ENCODE measurements around the gene PUS10. TPM values are rescaled to one million over a fixed set of nuclear protein-coding genes. Genes with fewer than 3 reads are reported as not detected.
"Not testable (repeated sequence)": the region's sequence is repeated elsewhere in the genome, so short reads cannot be mapped to it uniquely, and the experiment has no call there.

PUS10 gene
- total RNA-seq, 1 experiment from 2014 or later: 12.1 TPM

DNA sequence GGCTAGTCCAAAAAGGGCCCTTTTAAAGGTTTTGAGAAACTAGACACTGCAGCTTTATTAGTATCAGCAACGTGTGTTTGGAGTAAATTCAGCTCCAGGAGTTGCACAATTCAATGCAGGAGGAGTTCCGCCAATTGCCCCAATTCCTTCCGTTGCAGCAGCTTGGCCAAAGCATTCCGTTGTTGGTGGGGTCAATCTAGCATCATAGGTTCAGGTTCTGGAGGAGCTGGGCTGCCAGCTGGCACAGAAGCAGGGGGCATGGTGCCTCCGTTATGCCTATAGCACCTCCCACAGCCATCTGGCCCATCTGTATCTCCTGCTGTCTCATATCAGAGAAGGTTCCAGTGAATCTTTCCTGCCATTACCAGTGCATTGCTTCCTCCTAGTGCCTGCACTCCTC, 81.3 kb downstream of the PUS10 start:
- Histone ChIP-seq H3K4me1 (no peaks in the 10 kb centered on the region), H3K36me3 (ENCODE audit: control insufficient read depth, insufficient read depth, low read length) (no peaks in the 10 kb centered on the region; the same call in 1 of the 2 replicates), H3K27me3 (replicated peaks; ENCODE audit: control insufficient read depth, insufficient read depth, low read length) (no peaks in the 10 kb centered on the region), H3K4me3 (ENCODE audit: low read depth, low read length) (no peak overlapping the region), H3K9me3 (no peaks in the 10 kb centered on the region)
- TF ChIP-seq, protein P1, sequence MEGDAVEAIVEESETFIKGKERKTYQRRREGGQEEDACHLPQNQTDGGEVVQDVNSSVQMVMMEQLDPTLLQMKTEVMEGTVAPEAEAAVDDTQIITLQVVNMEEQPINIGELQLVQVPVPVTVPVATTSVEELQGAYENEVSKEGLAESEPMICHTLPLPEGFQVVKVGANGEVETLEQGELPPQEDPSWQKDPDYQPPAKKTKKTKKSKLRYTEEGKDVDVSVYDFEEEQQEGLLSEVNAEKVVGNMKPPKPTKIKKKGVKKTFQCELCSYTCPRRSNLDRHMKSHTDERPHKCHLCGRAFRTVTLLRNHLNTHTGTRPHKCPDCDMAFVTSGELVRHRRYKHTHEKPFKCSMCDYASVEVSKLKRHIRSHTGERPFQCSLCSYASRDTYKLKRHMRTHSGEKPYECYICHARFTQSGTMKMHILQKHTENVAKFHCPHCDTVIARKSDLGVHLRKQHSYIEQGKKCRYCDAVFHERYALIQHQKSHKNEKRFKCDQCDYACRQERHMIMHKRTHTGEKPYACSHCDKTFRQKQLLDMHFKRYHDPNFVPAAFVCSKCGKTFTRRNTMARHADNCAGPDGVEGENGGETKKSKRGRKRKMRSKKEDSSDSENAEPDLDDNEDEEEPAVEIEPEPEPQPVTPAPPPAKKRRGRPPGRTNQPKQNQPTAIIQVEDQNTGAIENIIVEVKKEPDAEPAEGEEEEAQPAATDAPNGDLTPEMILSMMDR (IDR thresholded peaks at IDR 0.05; ENCODE audit: insufficient read depth in 1 of 2, low read depth in 1 of 2, low read length in 1 of 2, severe bottlenecking in 1 of 2, unreplicated experiment in 1 of 2): no peak
- Mint-ChIP-seq H3K4me1 (ENCODE audit: low read depth, unreplicated experiment) (peaks cover 6% of the 10 kb centered on the region), H3K36me3 (ENCODE audit: insufficient read depth, unreplicated experiment) (peaks cover 12% of the 10 kb centered on the region), H3K9me3 (ENCODE audit: unreplicated experiment) (no peaks in the 10 kb centered on the region), H3K27ac (ENCODE audit: unreplicated experiment) (no peak overlapping the region), H3K4me3 (ENCODE audit: unreplicated experiment) (no peak overlapping the region), H3K27me3 (ENCODE audit: insufficient read depth, unreplicated experiment) (no peaks in the 10 kb centered on the region)
- intact Hi-C loops (cut with micrococcal nuclease; ENCODE audit: unreplicated experiment): no loop called here
- ChIA-PET CTCF (no interaction called here), POLR2A (interaction anchor here (0.6 kb wide), 1 partner anchor 270 kb away, joined by 3 read pairs; no protein-coding TSS in a partner anchor)
- BruUV-seq (replicated peaks): no TSS peak
- DNase-seq: no peak

DNA sequence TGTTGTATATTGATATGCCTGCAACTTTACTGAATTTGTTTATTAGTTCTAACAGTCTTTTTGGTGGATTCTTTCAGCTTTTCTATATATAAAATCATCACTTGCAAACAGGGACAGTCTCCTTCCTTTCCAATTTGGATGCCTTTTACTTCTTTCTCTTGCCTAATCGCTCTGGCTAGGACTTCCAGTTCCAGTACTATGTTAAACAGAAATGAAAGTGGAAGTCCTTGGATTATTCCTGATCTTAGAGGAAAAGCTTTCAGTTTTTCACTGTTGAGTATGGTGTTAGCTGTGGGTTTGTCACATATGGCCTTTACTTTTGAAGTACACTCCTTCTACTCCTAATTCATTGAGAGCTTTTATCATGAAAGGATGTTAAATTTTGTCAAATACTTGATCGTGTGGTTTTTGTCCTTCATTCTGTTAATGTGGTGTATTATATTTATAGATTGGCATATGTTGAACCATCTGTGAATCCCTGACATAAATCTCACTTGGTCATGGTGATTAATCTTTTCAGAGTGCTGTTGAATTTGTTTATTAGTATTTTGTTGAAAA, 83.8 kb downstream of the PUS10 start:
- H3K4me1 Mint-ChIP-seq (ENCODE audit: low read depth, unreplicated experiment): peaks cover 6% of the 10 kb centered on the region
- no peak overlapping the region for H3K4me3 Mint-ChIP-seq (ENCODE audit: unreplicated experiment)
- Histone ChIP-seq H3K4me1 (no peaks in the 10 kb centered on the region), H3K9me3 (no peaks in the 10 kb centered on the region), H3K4me3 (ENCODE audit: low read depth, low read length) (no peak overlapping the region), H3K27me3 (replicated peaks; ENCODE audit: control insufficient read depth, insufficient read depth, low read length) (no peaks in the 10 kb centered on the region), H3K36me3 (ENCODE audit: control insufficient read depth, insufficient read depth, low read length) (no peaks in the 10 kb centered on the region; the same call in 1 of the 2 replicates)
- H3K36me3 Mint-ChIP-seq (ENCODE audit: insufficient read depth, unreplicated experiment): peaks cover 12% of the 10 kb centered on the region
- no peak overlapping the region for H3K27ac Mint-ChIP-seq (ENCODE audit: unreplicated experiment)
- DNase-seq: no peak
- intact Hi-C loops (cut with micrococcal nuclease; ENCODE audit: unreplicated experiment): no loop called here
- BruUV-seq (replicated peaks): no TSS peak
- no peaks in the 10 kb centered on the region for H3K9me3 Mint-ChIP-seq (ENCODE audit: unreplicated experiment)
- ChIA-PET POLR2A (no interaction called here), CTCF (no interaction called here)
- no peaks in the 10 kb centered on the region for H3K27me3 Mint-ChIP-seq (ENCODE audit: insufficient read depth, unreplicated experiment)
- TF ChIP-seq, protein P1 (IDR thresholded peaks at IDR 0.05; ENCODE audit: insufficient read depth in 1 of 2, low read depth in 1 of 2, low read length in 1 of 2, severe bottlenecking in 1 of 2, unreplicated experiment in 1 of 2): no peak

DNA sequence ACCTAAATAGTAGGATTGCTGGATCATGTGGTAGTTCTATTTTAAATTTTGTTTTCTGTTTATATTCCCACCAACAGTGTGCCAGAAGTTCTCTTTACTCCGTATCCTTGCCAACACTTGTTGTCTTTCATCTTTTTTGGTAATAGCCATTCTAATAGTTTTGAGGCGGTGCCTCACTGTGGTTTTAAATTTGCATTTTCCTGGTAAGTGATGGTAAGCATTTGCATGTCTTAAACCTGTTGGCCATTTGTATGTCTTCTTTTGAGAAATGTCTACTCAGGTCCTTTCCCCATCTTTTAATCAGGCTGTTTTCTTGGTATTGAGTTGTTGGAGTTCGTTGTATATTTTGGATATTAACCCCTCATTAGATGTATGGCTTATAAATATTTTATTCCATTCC, 85.1 kb downstream of the PUS10 start:
- Histone ChIP-seq H3K9me3 (no peaks in the 10 kb centered on the region), H3K4me3 (ENCODE audit: low read depth, low read length) (no peak overlapping the region), H3K36me3 (ENCODE audit: control insufficient read depth, insufficient read depth, low read length) (no peaks in the 10 kb centered on the region; the same call in 1 of the 2 replicates), H3K27me3 (replicated peaks; ENCODE audit: control insufficient read depth, insufficient read depth, low read length) (no peaks in the 10 kb centered on the region), H3K4me1 (no peaks in the 10 kb centered on the region)
- no TSS peak for BruUV-seq (replicated peaks)
- Mint-ChIP-seq H3K27me3 (ENCODE audit: insufficient read depth, unreplicated experiment) (no peaks in the 10 kb centered on the region), H3K4me3 (ENCODE audit: unreplicated experiment) (no peak overlapping the region), H3K9me3 (ENCODE audit: unreplicated experiment) (no peaks in the 10 kb centered on the region), H3K27ac (ENCODE audit: unreplicated experiment) (no peak overlapping the region), H3K36me3 (ENCODE audit: insufficient read depth, unreplicated experiment) (peaks cover 13% of the 10 kb centered on the region), H3K4me1 (ENCODE audit: low read depth, unreplicated experiment) (peaks cover 6% of the 10 kb centered on the region)
- POLR2A ChIA-PET: no interaction called here
- TF ChIP-seq, protein P1 (IDR thresholded peaks at IDR 0.05; ENCODE audit: insufficient read depth in 1 of 2, low read depth in 1 of 2, low read length in 1 of 2, severe bottlenecking in 1 of 2, unreplicated experiment in 1 of 2): no peak
- intact Hi-C loops (cut with micrococcal nuclease; ENCODE audit: unreplicated experiment): no loop called here
- no peak for DNase-seq
- CTCF ChIA-PET: no interaction called here

DNA sequence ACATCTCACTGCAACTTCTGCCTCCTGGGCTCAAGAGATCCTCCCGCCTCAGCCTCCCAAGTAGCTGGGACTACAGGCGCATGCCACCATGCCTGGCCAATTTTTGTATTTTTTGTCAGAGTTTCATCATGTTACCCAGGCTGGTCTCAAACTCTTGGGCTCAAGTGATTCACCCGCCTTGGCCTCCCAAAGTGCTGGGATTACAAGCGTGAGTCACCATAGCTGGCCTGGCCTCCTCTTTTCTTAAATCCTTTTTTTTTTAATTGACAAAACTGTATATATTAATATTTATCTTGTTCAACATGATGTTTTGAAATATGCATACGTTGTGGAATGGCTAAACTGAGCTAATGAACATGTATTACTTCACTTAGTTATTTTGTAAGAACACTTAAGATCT, 86.0 kb downstream of the PUS10 start:
- H3K27ac Mint-ChIP-seq (ENCODE audit: unreplicated experiment); H3K9me3 ChIP-seq; H3K27me3 ChIP-seq (replicated peaks; ENCODE audit: control insufficient read depth, insufficient read depth, low read length); intact Hi-C loops (cut with micrococcal nuclease; ENCODE audit: unreplicated experiment); H3K4me1 Mint-ChIP-seq (ENCODE audit: low read depth, unreplicated experiment); BruUV-seq (replicated peaks); H3K4me3 Mint-ChIP-seq (ENCODE audit: unreplicated experiment); H3K4me3 ChIP-seq (ENCODE audit: low read depth, low read length); H3K27me3 Mint-ChIP-seq (ENCODE audit: insufficient read depth, unreplicated experiment); DNase-seq; POLR2A ChIA-PET; H3K4me1 ChIP-seq; CTCF ChIA-PET; H3K36me3 ChIP-seq (ENCODE audit: control insufficient read depth, insufficient read depth, low read length); H3K9me3 Mint-ChIP-seq (ENCODE audit: unreplicated experiment): not testable (repeated sequence)
- peaks cover 21% of the 10 kb centered on the region for H3K36me3 Mint-ChIP-seq (ENCODE audit: insufficient read depth, unreplicated experiment)

Data from Caco-2 (cell line).